PC-9 (cell line): ENCODE measurements around the gene RPGRIP1. TPM values are rescaled to one million over a fixed set of nuclear protein-coding genes. Genes with fewer than 3 reads are reported as not detected.

Experiments used
- BruUV-seq: library from RNA; stranded (reverse); fragments of 400-500 nt; replicated peaks from 2 replicates; lab custom pipeline; 2021; lab: Mats Ljungman, UMichigan
- CTCF ChIA-PET: fragments of 300-600 bp; sonication (Branson Sonifier 250); formaldehyde crosslinking; loops from one replicate; lab custom pipeline; 2022; ENCODE audit warnings: antibody characterized with exemption; lab: Charles Lee
- POLR2A ChIA-PET: fragments of 300-600 bp; sonication (Branson Sonifier 250); formaldehyde crosslinking; loops from one replicate; lab custom pipeline; 2022; ENCODE audit warnings: antibody characterized with exemption; ENCODE audit not compliant: unreplicated experiment; lab: Charles Lee
- DNase-seq, 2 experiments: peaks; one replicate each; pipeline versions ENCODE4 v3.0.0 to v3.0.0-alpha.2; 2015 to 2022; ENCODE audit warnings: mixed read lengths in 1 of 2
- H2AFZ ChIP-seq: fragments of 200-600 bp; sonication (generic); 2 replicates; pipeline ENCODE4 v1.8.1; 2017; ENCODE audit warnings: antibody characterized with exemption
- H3F3A ChIP-seq: fragments of 200-600 bp; sonication (generic); 2 replicates; pipeline ENCODE4 v1.8.1; 2017; ENCODE audit warnings: antibody characterized with exemption, mild to moderate bottlenecking, low read depth; ENCODE audit not compliant: insufficient read depth
- H3K27ac ChIP-seq: fragments of 200-600 bp; sonication (generic); 2 replicates; pipeline ENCODE4 v1.6.1; 2016; ENCODE audit warnings: mixed run types
- H3K27me3 ChIP-seq: fragments of 200-600 bp; sonication (generic); 2 replicates; pipeline ENCODE4 v1.6.1; 2016; ENCODE audit warnings: low read depth, mixed run types; ENCODE audit not compliant: insufficient read depth
- H3K36me3 ChIP-seq: fragments of 200-600 bp; sonication (generic); 2 replicates; pipeline ENCODE4 v1.6.1; 2016; ENCODE audit warnings: low read depth, mixed run types
- H3K4me1 ChIP-seq: fragments of 200-600 bp; sonication (generic); replicated peaks from 2 replicates; pipeline ENCODE4 v1.6.1; 2016; ENCODE audit warnings: mixed run types; ENCODE audit not compliant: insufficient read depth
- H3K4me2 ChIP-seq: fragments of 200-600 bp; sonication (generic); 2 replicates; pipeline ENCODE4 v1.6.1; 2017; ENCODE audit warnings: mixed run types
- H3K4me3 ChIP-seq: fragments of 200-600 bp; sonication (generic); 2 replicates; pipeline ENCODE4 v1.6.1; 2016; ENCODE audit warnings: mixed run types
- H3K79me2 ChIP-seq: fragments of 200-600 bp; sonication (generic); 2 replicates; pipeline ENCODE4 v1.6.1; 2017; ENCODE audit warnings: low read depth, mixed run types
- H3K9me2 ChIP-seq: fragments of 200-600 bp; sonication (generic); 2 replicates; pipeline ENCODE4 v1.8.1; 2017; ENCODE audit warnings: mild to moderate bottlenecking; ENCODE audit not compliant: insufficient read depth
- H3K9me3 ChIP-seq: fragments of 200-600 bp; sonication (generic); 2 replicates; pipeline ENCODE4 v1.8.1; 2016; ENCODE audit warnings: low read depth; ENCODE audit not compliant: insufficient read depth
- H4K20me1 ChIP-seq: fragments of 200-600 bp; sonication (generic); 2 replicates; pipeline ENCODE4 v1.8.1; 2017; ENCODE audit not compliant: insufficient read depth
- EZH2 ChIP-seq: fragments of 200-600 bp; sonication (generic); IDR thresholded peaks from 2 replicates; pipeline ENCODE4 v1.8.0; 2017; ENCODE audit warnings: antibody characterized with exemption, low read depth
- intact Hi-C: fragments of 100-400 bp; cut with micrococcal nuclease; formaldehyde crosslinking; loops from one replicate; pipeline ENCODE4 v1.10.0; 2022; ENCODE audit not compliant: unreplicated experiment
- total RNA-seq: library from RNA; stranded (reverse); gene quantifications from 2 replicates; pipeline ENCODE4 v1.2.3, GENCODE V29; 2021
- TF ChIP-seq, protein P1 (sequence below): fragments of 200-600 bp; sonication (generic); conservative IDR thresholded peaks from 2 replicates; pipeline ENCODE4 v1.6.1; 2017; ENCODE audit warnings: mixed run types, antibody characterized with exemption, mild to moderate bottlenecking, moderate library complexity

The RPGRIP1 gene
- total RNA-seq, 1 experiment from 2014 or later, result 2.1 TPM

DNA sequence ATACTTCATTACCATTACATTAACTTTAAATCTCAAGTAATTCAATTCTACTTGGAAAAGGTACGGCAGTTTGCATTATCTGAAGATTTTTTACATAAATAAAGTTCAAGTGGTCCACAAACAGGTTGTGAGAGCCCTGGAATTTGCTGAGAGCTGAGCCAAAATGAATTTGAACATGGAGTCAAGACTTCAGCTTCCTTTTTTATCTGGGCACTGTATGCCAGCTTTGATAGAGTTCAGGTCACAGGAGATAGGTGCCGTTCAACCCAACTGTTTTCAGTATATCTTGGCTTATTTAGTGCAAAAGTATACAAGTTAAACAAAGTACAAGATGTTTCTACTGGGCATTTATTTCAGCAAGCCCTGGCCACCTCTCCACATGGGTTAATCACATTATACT is 39.5 kb upstream of the RPGRIP1 start:
- no peaks in the 10 kb centered on the region for H3K9me3 ChIP-seq
- intact Hi-C loops, result loop anchor here (10.0 kb wide), 1 partner anchor 134 kb away; no protein-coding TSS in a partner anchor
- peaks cover 100% of the 10 kb centered on the region for H3F3A ChIP-seq
- H3K36me3 ChIP-seq, result peaks cover 74% of the 10 kb centered on the region
- no TSS peak for BruUV-seq
- H2AFZ ChIP-seq, result no peak overlapping the region
- no peaks in the 10 kb centered on the region for H3K9me2 ChIP-seq
- TF ChIP-seq, protein P1, sequence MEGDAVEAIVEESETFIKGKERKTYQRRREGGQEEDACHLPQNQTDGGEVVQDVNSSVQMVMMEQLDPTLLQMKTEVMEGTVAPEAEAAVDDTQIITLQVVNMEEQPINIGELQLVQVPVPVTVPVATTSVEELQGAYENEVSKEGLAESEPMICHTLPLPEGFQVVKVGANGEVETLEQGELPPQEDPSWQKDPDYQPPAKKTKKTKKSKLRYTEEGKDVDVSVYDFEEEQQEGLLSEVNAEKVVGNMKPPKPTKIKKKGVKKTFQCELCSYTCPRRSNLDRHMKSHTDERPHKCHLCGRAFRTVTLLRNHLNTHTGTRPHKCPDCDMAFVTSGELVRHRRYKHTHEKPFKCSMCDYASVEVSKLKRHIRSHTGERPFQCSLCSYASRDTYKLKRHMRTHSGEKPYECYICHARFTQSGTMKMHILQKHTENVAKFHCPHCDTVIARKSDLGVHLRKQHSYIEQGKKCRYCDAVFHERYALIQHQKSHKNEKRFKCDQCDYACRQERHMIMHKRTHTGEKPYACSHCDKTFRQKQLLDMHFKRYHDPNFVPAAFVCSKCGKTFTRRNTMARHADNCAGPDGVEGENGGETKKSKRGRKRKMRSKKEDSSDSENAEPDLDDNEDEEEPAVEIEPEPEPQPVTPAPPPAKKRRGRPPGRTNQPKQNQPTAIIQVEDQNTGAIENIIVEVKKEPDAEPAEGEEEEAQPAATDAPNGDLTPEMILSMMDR, result no peak
- no peak for TF ChIP-seq EZH2
- H3K27me3 ChIP-seq, result no peaks in the 10 kb centered on the region
- no peak overlapping the region for H3K27ac ChIP-seq
- DNase-seq, result no peak
- peaks cover 100% of the 10 kb centered on the region for H3K79me2 ChIP-seq
- H3K4me2 ChIP-seq, result no peak overlapping the region
- ChIA-PET POLR2A (no interaction called here), CTCF (no interaction called here)
- H4K20me1 ChIP-seq, result peaks cover 100% of the 10 kb centered on the region
- H3K4me3 ChIP-seq, result no peak overlapping the region
- H3K4me1 ChIP-seq, result no peaks in the 10 kb centered on the region

DNA sequence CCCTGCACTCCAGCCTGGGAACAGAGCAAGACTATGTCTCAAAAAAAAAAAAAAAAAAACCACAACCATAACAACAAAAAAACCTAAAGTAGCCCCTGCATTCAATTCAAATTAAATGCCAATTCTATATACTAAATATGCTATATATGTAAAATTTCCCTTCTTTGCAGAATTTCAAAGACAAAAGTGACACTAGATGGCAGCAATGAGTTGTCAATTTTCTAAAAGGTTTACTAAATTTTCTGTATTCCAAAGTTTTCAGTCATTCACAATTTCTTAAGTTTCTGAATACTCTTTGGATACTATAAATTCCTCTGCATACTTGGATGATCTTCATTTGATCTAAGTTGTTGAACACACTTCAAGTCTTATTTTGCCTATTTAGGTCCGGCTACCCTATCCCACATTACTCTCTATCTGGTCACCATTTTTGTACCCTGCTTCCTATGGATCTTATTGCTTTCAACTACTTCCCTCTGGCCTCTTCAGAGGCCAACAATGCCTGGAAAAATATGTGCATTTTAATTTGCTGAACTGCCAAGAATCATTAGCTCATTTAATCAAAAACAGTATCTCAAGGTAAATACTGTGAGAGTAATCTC is 38.6 kb upstream of the RPGRIP1 start:
- Histone ChIP-seq H3F3A (peaks cover 100% of the 10 kb centered on the region), H4K20me1 (peaks cover 100% of the 10 kb centered on the region), H3K27me3 (no peaks in the 10 kb centered on the region), H3K27ac (no peak overlapping the region), H3K4me1 (no peaks in the 10 kb centered on the region), H3K4me3 (no peak overlapping the region), H3K9me2 (no peaks in the 10 kb centered on the region), H2AFZ (no peak overlapping the region), H3K79me2 (peaks cover 100% of the 10 kb centered on the region), H3K4me2 (no peak overlapping the region), H3K36me3 (peaks cover 74% of the 10 kb centered on the region), H3K9me3 (no peaks in the 10 kb centered on the region)
- BruUV-seq, result no TSS peak
- TF ChIP-seq, protein P1, result peak; percentile 63
- TF ChIP-seq EZH2, result no peak
- CTCF ChIA-PET, result no interaction called here
- intact Hi-C loops, result loop anchor here (10.0 kb wide), 1 partner anchor 133 kb away; no protein-coding TSS in a partner anchor
- POLR2A ChIA-PET, result interaction anchor here (0.6 kb wide), 1 partner anchor 20 kb away, joined by 3 read pairs; no protein-coding TSS in a partner anchor
- DNase-seq, result no peak

DNA sequence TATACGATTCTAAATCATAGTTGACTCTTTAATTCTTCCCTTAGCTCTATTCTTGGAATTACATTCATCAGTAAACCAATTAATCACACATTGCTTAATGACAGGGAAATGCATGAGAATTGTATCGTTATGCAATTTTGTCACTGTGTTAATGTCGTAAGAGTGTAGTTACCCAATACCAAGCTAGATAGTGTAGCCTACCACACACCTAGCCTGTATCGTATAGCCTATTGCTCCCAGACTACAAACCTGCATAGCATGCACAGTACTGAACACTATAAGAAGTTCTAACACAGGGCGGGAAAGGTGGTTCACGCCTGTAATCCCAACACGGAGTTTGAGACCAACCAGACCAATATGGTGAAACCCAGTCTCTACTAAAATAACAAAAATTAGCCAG is 35.3 kb upstream of the RPGRIP1 start:
- Histone ChIP-seq H3K4me3 (no peak overlapping the region), H3K4me2 (no peak overlapping the region), H3K4me1 (peaks cover 10% of the 10 kb centered on the region; the same call in 1 of the 2 replicates), H3K27me3 (no peaks in the 10 kb centered on the region), H3K9me2 (no peaks in the 10 kb centered on the region), H2AFZ (no peak overlapping the region), H3K9me3 (no peaks in the 10 kb centered on the region), H3K36me3 (peaks cover 79% of the 10 kb centered on the region), H3F3A (peaks cover 100% of the 10 kb centered on the region), H4K20me1 (peaks cover 100% of the 10 kb centered on the region), H3K79me2 (peaks cover 100% of the 10 kb centered on the region), H3K27ac (no peak overlapping the region)
- DNase-seq, result no peak
- TF ChIP-seq, protein P1, result no peak
- TF ChIP-seq EZH2, result no peak
- CTCF ChIA-PET, result no interaction called here
- POLR2A ChIA-PET, result interaction anchor here (0.6 kb wide), 1 partner anchor 1051 kb away, joined by 4 read pairs; no protein-coding TSS in a partner anchor
- no TSS peak for BruUV-seq
- intact Hi-C loops, result loop anchor here (10.0 kb wide), 1 partner anchor 130 kb away; no protein-coding TSS in a partner anchor
